ENCODE data around the gene LEAP2. TPM values are rescaled to one million over a fixed set of nuclear protein-coding genes. Genes with fewer than 3 reads are reported as not detected.

LEAP2 gene
- total and polyA plus RNA-seq, 5 donors = 0.76 to 1.9 (median 1.5) TPM

DNA sequence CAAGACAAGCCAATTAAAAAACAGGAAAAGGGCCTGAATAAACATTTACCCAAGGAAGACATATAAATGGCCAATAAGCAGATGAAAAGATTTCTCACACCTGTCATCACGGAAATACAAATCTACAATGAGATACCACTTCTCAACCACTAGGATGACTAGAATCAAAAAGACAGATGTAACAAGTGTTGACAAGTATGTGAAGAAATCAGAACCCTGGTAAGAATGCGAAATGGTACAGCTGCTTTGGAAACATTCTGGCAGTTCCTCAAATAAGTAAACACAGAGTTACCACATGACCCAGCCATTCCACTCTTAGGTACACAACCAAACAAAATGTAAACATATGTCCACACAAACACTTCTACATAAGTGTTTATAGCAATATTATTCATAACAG lies 32.5 kb downstream of the LEAP2 start:
- 66% methylated on average over 2 of the region's 2 CpGs for WGBS
- ATAC-seq (no peak), DNase-seq (no peak)
- Histone ChIP-seq H3K4me1 (ENCODE audit: control insufficient read depth, insufficient read depth, low read length) (peaks cover 1% of the 10 kb centered on the region), H3K27ac (ENCODE audit: low read length) (no peak overlapping the region), H3K4me3 (ENCODE audit: low read length) (no peak overlapping the region), H3K9me3 (ENCODE audit: control insufficient read depth, low read length) (no peaks in the 10 kb centered on the region), H3K27me3 (ENCODE audit: control insufficient read depth, insufficient read depth) (no peaks in the 10 kb centered on the region)
- intact Hi-C loops (cut with DNase I) = no loop called here

- no peaks in the 10 kb centered on the region for H3K9me3 ChIP-seq (ENCODE audit: control insufficient read depth, low read length)
- no peaks in the 10 kb centered on the region for H3K27me3 ChIP-seq (ENCODE audit: control insufficient read depth, insufficient read depth)
- no peak overlapping the region for H3K27ac ChIP-seq (ENCODE audit: low read length)
- DNase-seq (no peak), ATAC-seq (peak in 1 of 2 donors; percentile 43)
- intact Hi-C loops (cut with DNase I) = no loop called here
- H3K4me1 ChIP-seq (ENCODE audit: control insufficient read depth, insufficient read depth, low read length) = no peaks in the 10 kb centered on the region
- no peak overlapping the region for H3K4me3 ChIP-seq (ENCODE audit: low read length)
- 97% methylated on average over 2 of the region's 2 CpGs for WGBS
These were observed 33.7 kb downstream of the LEAP2 start for GRCh38 chr5:132907161-132907560.

GRCh38 chr5:132909702-132910101 lies 36.2 kb downstream of the LEAP2 start:
- H3K27me3 ChIP-seq (ENCODE audit: control insufficient read depth, insufficient read depth) = no peaks in the 10 kb centered on the region
- no peak for DNase-seq
- H3K9me3 ChIP-seq (ENCODE audit: control insufficient read depth, low read length) = no peaks in the 10 kb centered on the region
- intact Hi-C loops (cut with DNase I) = no loop called here
- H3K4me1 ChIP-seq (ENCODE audit: control insufficient read depth, insufficient read depth, low read length) = no peaks in the 10 kb centered on the region
- no peak for ATAC-seq
- 89% methylated on average over 1 of the region's 1 CpG for WGBS
- no peak overlapping the region for H3K4me3 ChIP-seq (ENCODE audit: low read length)
- no peak overlapping the region for H3K27ac ChIP-seq (ENCODE audit: low read length)

GRCh38 chr5:132915681-132916080 lies 42.2 kb downstream of the LEAP2 start:
- H3K27ac ChIP-seq (ENCODE audit: low read length) = no peak overlapping the region
- no peaks in the 10 kb centered on the region for H3K27me3 ChIP-seq (ENCODE audit: control insufficient read depth, insufficient read depth)
- intact Hi-C loops (cut with DNase I) = no loop called here
- no peak for DNase-seq
- WGBS = 80% methylated on average over 5 of the region's 5 CpGs
- H3K4me1 ChIP-seq (ENCODE audit: control insufficient read depth, insufficient read depth, low read length) = no peaks in the 10 kb centered on the region
- no peaks in the 10 kb centered on the region for H3K9me3 ChIP-seq (ENCODE audit: control insufficient read depth, low read length)
- peak in 1 of 2 donors; percentile 22 for ATAC-seq
- no peak overlapping the region for H3K4me3 ChIP-seq (ENCODE audit: low read length)

- WGBS = 97% methylated on average over 3 of the region's 3 CpGs
- ATAC-seq (no peak), DNase-seq (no peak)
- H3K27ac ChIP-seq (ENCODE audit: low read length) = no peak overlapping the region
- H3K9me3 ChIP-seq (ENCODE audit: control insufficient read depth, low read length) = no peaks in the 10 kb centered on the region
- H3K4me1 ChIP-seq (ENCODE audit: control insufficient read depth, insufficient read depth, low read length) = no peaks in the 10 kb centered on the region
- intact Hi-C loops (cut with DNase I) = no loop called here
- H3K4me3 ChIP-seq (ENCODE audit: low read length) = no peak overlapping the region
- no peaks in the 10 kb centered on the region for H3K27me3 ChIP-seq (ENCODE audit: control insufficient read depth, insufficient read depth)
These were observed 42.6 kb downstream of the LEAP2 start for GRCh38 chr5:132916086-132916485.

Other genes starting within 250 kb of the LEAP2 start
- gene IL13, start 215.5 kb upstream of the LEAP2 start, total RNA-seq = not detected
- gene IL13, start 215.5 kb upstream of the LEAP2 start, polyA plus RNA-seq = not detected
- gene IL4, start 199.7 kb upstream of the LEAP2 start, total RNA-seq = not detected
- not detected for gene IL4, start 199.7 kb upstream of the LEAP2 start, polyA plus RNA-seq
- gene KIF3A, start 136.1 kb upstream of the LEAP2 start, total RNA-seq = 1 to 10 TPM; 7.4 to 9.8 (median 9.2) TPM
- gene KIF3A, start 136.1 kb upstream of the LEAP2 start, polyA plus RNA-seq = 4.2 TPM
- under 1 TPM in 1 of 4 donors, not detected in 3; 0.09 TPM for gene CCNI2, start 126.2 kb upstream of the LEAP2 start, total RNA-seq
- 0.14 TPM for gene CCNI2, start 126.2 kb upstream of the LEAP2 start, polyA plus RNA-seq
- 10 to 100 TPM; 25.8 to 33.7 (median 31.0) TPM for gene SEPTIN8, start 96.4 kb upstream of the LEAP2 start, total RNA-seq
- 17.7 TPM for gene SEPTIN8, start 96.4 kb upstream of the LEAP2 start, polyA plus RNA-seq
- under 1 TPM in 1 of 4 donors, not detected in 3; 0.11 TPM for gene SOWAHA, start 60.4 kb upstream of the LEAP2 start, total RNA-seq
- 0.05 TPM for gene SOWAHA, start 60.4 kb upstream of the LEAP2 start, polyA plus RNA-seq
- 1 to 10 TPM; 2.9 to 5.3 (median 4.2) TPM for gene SHROOM1, start 43.0 kb upstream of the LEAP2 start, total RNA-seq
- 2.9 TPM for gene SHROOM1, start 43.0 kb upstream of the LEAP2 start, polyA plus RNA-seq
- gene GDF9, start 7.2 kb upstream of the LEAP2 start, total RNA-seq = under 1 TPM in 3 of 4 donors, not detected in 1; 0.09 to 0.54 (median 0.14) TPM
- 0.18 TPM for gene GDF9, start 7.2 kb upstream of the LEAP2 start, polyA plus RNA-seq
- gene UQCRQ, start 7.0 kb upstream of the LEAP2 start, total RNA-seq = 1,000 to 10,000 TPM in 2 of 4 donors, 100 to 1,000 TPM in 2; 978 to 1,175 (median 1,022) TPM
- gene UQCRQ, start 7.0 kb upstream of the LEAP2 start, polyA plus RNA-seq = 1,317 TPM
- 10 to 100 TPM; 37.3 to 61.0 (median 40.2) TPM for gene AFF4, start 90.0 kb downstream of the LEAP2 start, total RNA-seq
- 8.3 TPM for gene AFF4, start 90.0 kb downstream of the LEAP2 start, polyA plus RNA-seq
- 10 to 100 TPM; 13.7 to 18.3 (median 17.2) TPM for gene ZCCHC10, start 152.9 kb downstream of the LEAP2 start, total RNA-seq
- 17.8 TPM for gene ZCCHC10, start 152.9 kb downstream of the LEAP2 start, polyA plus RNA-seq
- 10 to 100 TPM; 77.5 to 88.8 (median 85.3) TPM for gene HSPA4, start 178.3 kb downstream of the LEAP2 start, total RNA-seq
- gene HSPA4, start 178.3 kb downstream of the LEAP2 start, polyA plus RNA-seq = 52.1 TPM